BJ (cell line): ENCODE measurements around the gene UBE2C. TPM values are rescaled to one million over a fixed set of nuclear protein-coding genes. Genes with fewer than 3 reads are reported as not detected.

ENCODE experiments used
- CTCF ChIA-PET: fragments of 350-600 bp; formaldehyde crosslinking; extraction: SDS; loops from one replicate; lab custom pipeline; 2021; ENCODE audit warnings: antibody characterized with exemption, inconsistent platforms; lab: Yijun Ruan, JAX
- POLR2A ChIA-PET: fragments of 300-600 bp; sonication (Branson Sonifier 250); formaldehyde crosslinking; extraction: SDS; loops from one replicate; lab custom pipeline; 2021; ENCODE audit warnings: antibody characterized with exemption; lab: Charles Lee
- DNase-seq: peaks from one replicate; pipeline ENCODE4 v3.0.0-alpha.2; 2011; ENCODE audit warnings: low read depth
- H3K27me3 ChIP-seq: 2 replicates; pipeline ENCODE4 v1.6.0; 2011; ENCODE audit warnings: low read length; ENCODE audit not compliant: control insufficient read depth, insufficient read depth
- H3K36me3 ChIP-seq: 2 replicates; pipeline ENCODE4 v1.5.1; 2011; ENCODE audit warnings: low read length; ENCODE audit not compliant: control insufficient read depth, insufficient read depth
- H3K4me3 ChIP-seq: 2 replicates; pipeline ENCODE4 v1.5.1; 2011; ENCODE audit warnings: low read depth, mild to moderate bottlenecking, control low read depth, low read length
- CTCF ChIP-seq: IDR thresholded peaks from 2 replicates; pipeline ENCODE4 v1.5.1; 2011; ENCODE audit warnings: low read depth, mild to moderate bottlenecking, control low read depth, inconsistent platforms, low read length, moderate library complexity; ENCODE audit not compliant: insufficient read depth
- polyA plus RNA-seq: library from polyadenylated mRNA; depleted of rRNA; stranded (reverse); fragments of >200 nt; gene quantifications from 2 replicates; pipeline ENCODE4 v1.2.3, GENCODE V29; 2011

UBE2C gene
- polyA plus RNA-seq, 1 experiment: 90.8 TPM

GRCh38 chr20:45821947-45822346 lies 9.5 kb downstream of the UBE2C start:
- ChIA-PET CTCF (interaction anchor here (0.6 to 2.2 kb wide), 5 partner anchors 8 to 1717 kb away, joined by 3 to 11 read pairs (median 3); no protein-coding TSS in a partner anchor), POLR2A (no interaction called here)
- Histone ChIP-seq H3K4me3 (no peak overlapping the region), H3K36me3 (no peaks in the 10 kb centered on the region), H3K27me3 (no peaks in the 10 kb centered on the region; the same call in 1 of the 2 replicates)
- no peak for TF ChIP-seq CTCF
- no peak for DNase-seq

GRCh38 chr20:45822857-45823256 lies 10.4 kb downstream of the UBE2C start:
- Histone ChIP-seq H3K4me3 (no peak overlapping the region), H3K36me3 (no peaks in the 10 kb centered on the region), H3K27me3 (no peaks in the 10 kb centered on the region; the same call in 1 of the 2 replicates)
- POLR2A ChIA-PET: no interaction called here
- CTCF ChIA-PET: interaction anchor here (0.6 to 2.2 kb wide), 4 partner anchors 9 to 165 kb away, joined by 3 to 11 read pairs (median 4); no protein-coding TSS in a partner anchor
- no peak for TF ChIP-seq CTCF
- no peak for DNase-seq

GRCh38 chr20:45823949-45824835 lies 11.7 kb downstream of the UBE2C start:
- POLR2A ChIA-PET: no interaction called here
- TF ChIP-seq CTCF: peak; percentile 58
- no peaks in the 10 kb centered on the region for H3K36me3 ChIP-seq
- CTCF ChIA-PET: interaction anchor here (0.6 to 2.2 kb wide), 10 partner anchors 9 to 146 kb away, joined by 3 to 11 read pairs (median 4); partner anchors contain the start of gene SNX21
- no peaks in the 10 kb centered on the region; the same call in 1 of the 2 replicates for H3K27me3 ChIP-seq
- H3K4me3 ChIP-seq: no peak overlapping the region
- no peak for DNase-seq

- no peak for DNase-seq
- ChIA-PET CTCF (interaction anchor here (0.7 to 1.3 kb wide), 6 partner anchors 8 to 143 kb away, joined by 3 to 4 read pairs (median 3); no protein-coding TSS in a partner anchor), POLR2A (interaction anchor here (0.8 to 1.2 kb wide), 2 partner anchors 10 to 16 kb away, joined by 4 to 5 read pairs; no protein-coding TSS in a partner anchor)
- no peak for TF ChIP-seq CTCF
- no peaks in the 10 kb centered on the region for H3K36me3 ChIP-seq
- no peak overlapping the region for H3K4me3 ChIP-seq
- H3K27me3 ChIP-seq: no peaks in the 10 kb centered on the region; the same call in 1 of the 2 replicates
These were observed 14.1 kb downstream of the UBE2C start for GRCh38 chr20:45826381-45827019.
